Ovary (tissue), 9 donors: Measurements from ENCODE around the gene SPATA18. TPM values are rescaled to one million over a fixed set of nuclear protein-coding genes. Genes with fewer than 3 reads are reported as not detected.

Experiments used
- DNase-seq, 5 donors: peaks; one replicate each; pipeline ENCODE4 v3.0.0-alpha.2; 2019 to 2020
- H3K27ac ChIP-seq, 2 donors: fragments of 200-600 bp; one replicate each; pipeline versions ENCODE4 v1.5.1 to v1.8.0; 2019 to 2022
- H3K27me3 ChIP-seq: fragments of 200-600 bp; one replicate; pipeline ENCODE4 v1.8.0; 2022
- H3K36me3 ChIP-seq: fragments of 200-600 bp; sonication (generic); one replicate; pipeline ENCODE4 v1.5.1; 2019
- H3K4me1 ChIP-seq: one replicate; pipeline ENCODE4 v1.8.1; 2013; ENCODE audit warnings: mild to moderate bottlenecking, moderate library complexity; ENCODE audit not compliant: insufficient read depth
- H3K4me3 ChIP-seq: fragments of 200-600 bp; sonication (generic); one replicate; pipeline ENCODE4 v1.5.1; 2017
- H3K9me3 ChIP-seq, 2 donors: fragments of 200-600 bp in 1 of 2; sonication (generic) in 1 of 2; one replicate each; pipeline versions ENCODE4 v1.5.1 to v1.8.1; 2013 to 2019; ENCODE audit warnings: mild to moderate bottlenecking in 1 of 2, moderate library complexity in 1 of 2
- EP300 ChIP-seq: sonication (generic); formaldehyde crosslinking; IDR thresholded peaks from one replicate; pipeline ENCODE4 v1.6.1; 2017; ENCODE audit warnings: antibody characterized with exemption
- POLR2A ChIP-seq: fragments of 450-650 bp; IDR thresholded peaks from one replicate; pipeline ENCODE4 v1.6.1; 2017; ENCODE audit warnings: antibody characterized with exemption, mild to moderate bottlenecking, moderate library complexity
- WGBS, 3 donors: extraction: QIAGEN DNeasy Blood & Tissue Kit in 1 of 3; methylation state at CpG; one replicate each; pipeline versions ENCODE4 v1.1.5 to v1.1.7; 2013 to 2017; 5-methylcytosine and 5-hydroxymethylcytosine counted together
- intact Hi-C, 4 donors: fragments of 100-400 bp; cut with DNase I; formaldehyde crosslinking; loops; one replicate each; pipeline versions ENCODE4 v1.11.0 to v1.15.1; 2022 to 2023
- polyA plus RNA-seq, 2 donors: library from polyadenylated mRNA; stranded (reverse); fragments of 200-250 nt in 1 of 2; fragments of 350-450 nt in 1 of 2; fragmentation: Illumina TruSeq in 1 of 2; extraction: RNeasy Lipid Tissue Mini Kit (QIAGEN cat#74804) in 1 of 2; gene quantifications; one replicate each; pipeline ENCODE4 v1.2.3, GENCODE V29; 2013 to 2014
- total RNA-seq, 7 donors: library from RNA; depleted of rRNA in 2 of 7; stranded (reverse); fragments of >200 nt in 2 of 7; fragmentation: NEBNext Ultra II Directional in 3 of 7; extraction: Animal tissue kit (Norgen Biotek cat#: 25700) in 3 of 7; gene quantifications; one replicate each; pipeline versions ENCODE4 v1.1.0 to v1.2.4, GENCODE V29; 2016 to 2023
- TF ChIP-seq, protein P1 (sequence below), 3 donors: fragments of 450-650 bp in 2 of 3; fragments of 200-600 bp in 1 of 3; IDR thresholded peaks; one replicate each; pipeline versions ENCODE4 v1.5.1 to v1.8.0; 2016 to 2022; ENCODE audit warnings: antibody characterized with exemption in 3 of 3, mild to moderate bottlenecking in 1 of 3
- donor health status: DM: no; HTN: no; CAD: no; lungs with moderate emphysema.
- donor health status: DM: no; HTN: no; CAD: no.
- donor health status: Bipolar disorder and iron deficiency.
- donor health status: DM: yes; HTN: yes; CAD: no.
- donor health status: DM: no; HTN: no; CAD: no.
- donor health status: DM: yes; HTN: yes; CAD: no.

SPATA18 gene
- total and polyA plus RNA-seq, 9 donors = 0.77 to 40.6 (median 4.8) TPM

DNA sequence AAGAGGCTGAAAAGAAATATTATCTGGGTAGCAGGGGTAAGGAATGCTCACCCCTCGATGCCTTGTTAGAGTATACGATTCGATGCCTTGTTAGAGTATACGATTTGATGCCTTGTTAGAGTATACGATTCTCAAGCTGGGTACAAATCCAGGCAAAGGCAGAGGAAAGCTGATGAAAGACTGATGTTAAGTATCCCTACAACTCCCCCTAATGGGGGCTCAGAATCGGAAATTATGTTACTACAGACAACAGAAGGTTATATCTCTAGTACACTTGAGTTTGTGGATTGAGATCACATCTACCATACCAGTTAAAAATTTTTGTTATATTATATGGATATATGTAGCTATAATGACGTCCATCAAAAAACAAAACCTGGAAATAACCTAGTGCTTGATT lies 35.7 kb upstream of the SPATA18 start:
- no peaks in the 10 kb centered on the region for H3K36me3 ChIP-seq
- intact Hi-C loops = loop anchor here in 1 of 4 donors (10.0 kb wide), 1 partner anchor 111 kb away; no protein-coding TSS in a partner anchor
- no peak overlapping the region for H3K4me3 ChIP-seq
- DNase-seq = no peak
- WGBS, 3 donors = 47 to 72% (median 62%) methylated on average over 7 of the region's 7 CpGs
- H3K4me1 ChIP-seq = peaks cover 2% of the 10 kb centered on the region
- no peaks in the 10 kb centered on the region for H3K27me3 ChIP-seq
- TF ChIP-seq POLR2A (no peak), EP300 (no peak)
- TF ChIP-seq, protein P1, sequence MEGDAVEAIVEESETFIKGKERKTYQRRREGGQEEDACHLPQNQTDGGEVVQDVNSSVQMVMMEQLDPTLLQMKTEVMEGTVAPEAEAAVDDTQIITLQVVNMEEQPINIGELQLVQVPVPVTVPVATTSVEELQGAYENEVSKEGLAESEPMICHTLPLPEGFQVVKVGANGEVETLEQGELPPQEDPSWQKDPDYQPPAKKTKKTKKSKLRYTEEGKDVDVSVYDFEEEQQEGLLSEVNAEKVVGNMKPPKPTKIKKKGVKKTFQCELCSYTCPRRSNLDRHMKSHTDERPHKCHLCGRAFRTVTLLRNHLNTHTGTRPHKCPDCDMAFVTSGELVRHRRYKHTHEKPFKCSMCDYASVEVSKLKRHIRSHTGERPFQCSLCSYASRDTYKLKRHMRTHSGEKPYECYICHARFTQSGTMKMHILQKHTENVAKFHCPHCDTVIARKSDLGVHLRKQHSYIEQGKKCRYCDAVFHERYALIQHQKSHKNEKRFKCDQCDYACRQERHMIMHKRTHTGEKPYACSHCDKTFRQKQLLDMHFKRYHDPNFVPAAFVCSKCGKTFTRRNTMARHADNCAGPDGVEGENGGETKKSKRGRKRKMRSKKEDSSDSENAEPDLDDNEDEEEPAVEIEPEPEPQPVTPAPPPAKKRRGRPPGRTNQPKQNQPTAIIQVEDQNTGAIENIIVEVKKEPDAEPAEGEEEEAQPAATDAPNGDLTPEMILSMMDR (IDR thresholded peaks at IDR 0.05) = no peak
- no peaks in the 10 kb centered on the region for H3K9me3 ChIP-seq
- no peak overlapping the region for H3K27ac ChIP-seq

DNA sequence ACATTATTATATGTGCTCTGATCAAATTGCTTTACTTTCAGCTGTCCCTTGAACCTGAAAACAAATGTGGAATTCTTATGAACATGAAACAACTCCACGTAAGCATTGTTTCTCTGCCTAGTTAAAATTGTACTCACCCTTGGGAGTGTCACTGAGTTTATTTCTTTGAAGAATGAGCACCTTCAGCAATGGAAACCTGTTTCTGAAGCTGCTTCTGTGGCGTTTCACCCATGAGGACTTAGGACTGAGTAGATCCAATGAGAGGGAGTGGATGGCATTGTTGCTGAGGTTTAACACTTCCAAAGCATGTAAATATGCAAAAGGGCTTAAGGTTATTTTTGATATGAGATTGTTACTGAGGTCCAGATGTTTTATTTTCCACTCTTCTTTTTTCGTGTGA lies 34.1 kb upstream of the SPATA18 start:
- Histone ChIP-seq H3K27me3 (no peaks in the 10 kb centered on the region), H3K36me3 (no peaks in the 10 kb centered on the region), H3K9me3 (no peaks in the 10 kb centered on the region), H3K4me3 (no peak overlapping the region), H3K4me1 (peaks cover 2% of the 10 kb centered on the region), H3K27ac (no peak overlapping the region)
- no peak for DNase-seq
- TF ChIP-seq POLR2A (no peak), EP300 (no peak)
- TF ChIP-seq, protein P1 (IDR thresholded peaks at IDR 0.05) = no peak
- intact Hi-C loops = loop anchor here in 1 of 4 donors (10.0 kb wide), 1 partner anchor 112 kb away; no protein-coding TSS in a partner anchor
- 44 to 65% (median 51%) methylated on average over 3 of the region's 3 CpGs for WGBS, 3 donors

DNA sequence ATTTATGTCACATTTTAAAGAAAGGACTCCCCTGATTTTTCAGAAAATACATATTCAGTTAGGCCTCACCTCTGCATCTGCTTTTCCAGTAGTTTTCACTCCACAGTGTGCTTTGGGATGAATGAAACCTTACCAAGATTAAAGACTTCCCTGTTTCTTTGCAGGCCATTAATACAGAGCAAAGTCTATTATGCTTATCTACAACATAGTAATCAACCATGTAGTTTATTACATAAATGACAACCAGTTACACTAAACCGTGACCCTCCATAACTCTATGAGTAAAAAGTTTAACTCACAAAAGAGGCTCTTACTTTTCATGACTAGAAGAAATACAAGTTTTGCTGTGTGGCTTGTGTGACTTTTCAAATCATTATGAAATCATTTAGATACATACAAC lies 33.3 kb upstream of the SPATA18 start:
- no peak for DNase-seq
- no peaks in the 10 kb centered on the region for H3K9me3 ChIP-seq
- WGBS, 3 donors = 31 to 41% (median 38%) methylated on average over 1 of the region's 1 CpG
- TF ChIP-seq POLR2A (no peak), EP300 (no peak)
- TF ChIP-seq, protein P1 (IDR thresholded peaks at IDR 0.05) = no peak
- H3K27me3 ChIP-seq = no peaks in the 10 kb centered on the region
- no peaks in the 10 kb centered on the region for H3K36me3 ChIP-seq
- no peak overlapping the region for H3K4me3 ChIP-seq
- no peak overlapping the region for H3K27ac ChIP-seq
- intact Hi-C loops = loop anchor here in 1 of 4 donors (10.0 kb wide), 1 partner anchor 113 kb away; no protein-coding TSS in a partner anchor
- H3K4me1 ChIP-seq = peaks cover 2% of the 10 kb centered on the region

DNA sequence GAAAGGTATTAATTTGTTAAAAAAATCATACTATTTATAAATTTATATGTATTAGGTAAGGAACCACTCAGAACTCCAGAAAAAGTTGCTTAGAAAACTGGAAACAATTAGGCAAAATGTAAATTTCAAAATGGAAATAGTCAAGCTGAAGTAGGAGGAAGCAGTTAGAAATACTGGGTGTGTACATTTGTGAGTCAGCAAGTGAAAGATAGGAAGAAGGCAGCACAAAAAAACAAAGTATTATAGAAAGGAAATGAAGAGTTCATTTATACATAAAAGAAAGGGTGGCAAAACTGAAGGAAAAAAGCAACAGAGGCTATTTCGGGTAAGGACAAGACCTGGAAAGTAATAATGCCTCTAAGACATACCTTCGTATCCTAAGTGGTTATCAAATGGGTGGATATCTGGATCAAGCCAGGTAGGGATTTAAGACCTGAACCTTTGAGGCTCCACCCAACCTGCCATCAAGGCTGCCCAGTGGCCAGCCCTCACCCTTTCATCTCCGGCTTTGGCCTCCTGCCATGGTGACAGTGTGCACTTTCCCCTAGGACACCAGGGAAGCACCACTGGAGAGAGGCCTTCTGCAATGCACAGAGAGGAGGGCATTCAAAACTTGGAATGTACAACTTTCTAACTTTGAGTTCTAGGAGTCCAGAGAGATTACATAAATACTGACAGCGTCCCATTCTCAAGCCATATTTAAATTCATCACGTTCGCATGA lies 31.0 kb upstream of the SPATA18 start, which contains the start of gene LRRC66:
LRRC66 (minus strand) TSS at position 428 of the 722 bp plus-strand sequence. CDS start 2,750 bp downstream, outside the sequence.
- Histone ChIP-seq H3K27me3 (no peaks in the 10 kb centered on the region), H3K36me3 (no peaks in the 10 kb centered on the region), H3K9me3 (no peaks in the 10 kb centered on the region), H3K27ac (no peak within 1 kb of the TSS), H3K4me1 (peaks cover 2% of the 10 kb centered on the region), H3K4me3 (no peak within 1 kb of the TSS)
- 87 to 90% (median 89%) methylated on average over 6 of the region's 6 CpGs for WGBS, 3 donors
- intact Hi-C loops = loop anchor here in 2 of 4 donors (10.0 kb wide), 2 partner anchors 115 to 125 kb away; no protein-coding TSS in a partner anchor
- DNase-seq = no peak
- TF ChIP-seq EP300 = no peak
- TF ChIP-seq POLR2A = no peak
- TF ChIP-seq, protein P1 (IDR thresholded peaks at IDR 0.05) = no peak
